HCT116 (cell line): Measurements from ENCODE around the gene CD93. TPM values are rescaled to one million over a fixed set of nuclear protein-coding genes. Genes with fewer than 3 reads are reported as not detected.

Experiments used
- ATAC-seq: fragments of 200-7000 bp; cut with Tn5 transposase; 2 replicates; pipeline ENCODE4 v1.9.1; 2020; ENCODE audit warnings: mild to moderate bottlenecking, moderate library complexity
- BruUV-seq: library from RNA; stranded (reverse); fragments of 400-500 nt; replicated peaks from 2 replicates; lab custom pipeline; 2021; lab: Mats Ljungman, UMichigan
- CTCF ChIA-PET: fragments of 300-600 bp; sonication (Branson Sonifier 250); formaldehyde crosslinking; loops from one replicate; lab custom pipeline; 2021; ENCODE audit warnings: antibody characterized with exemption; lab: Charles Lee
- POLR2A ChIA-PET: fragments of 300-600, 350-600 bp; sonication (Branson Sonifier 250); formaldehyde crosslinking; loops from one replicate; lab custom pipeline; 2021; ENCODE audit warnings: antibody characterized with exemption; lab: Charles Lee
- RAD21 ChIA-PET, 2 experiments: fragments of 300-600 bp; sonication (Branson Sonifier 250); formaldehyde crosslinking; loops; one replicate each; lab custom pipeline; 2023; ENCODE audit warnings: low total read pairs in 2 of 2; ENCODE audit not compliant: uncharacterized antibody in 2 of 2, unreplicated experiment in 2 of 2, low non-redundant PET in 1 of 2; lab: Charles Lee
- DNase-seq: peaks from one replicate; pipeline ENCODE4 v3.0.0-alpha.2; 2010; ENCODE audit warnings: low read depth, low spot score
- H2AFZ ChIP-seq: fragments of 200-600 bp; shearing (Covaris generic), sonication (generic); 2 replicates; pipeline ENCODE4 v1.6.1; 2017; ENCODE audit warnings: low read depth, mixed run types, mixed read lengths, antibody characterized with exemption, low read length; ENCODE audit not compliant: poor library complexity, severe bottlenecking
- H3K27ac ChIP-seq: 2 replicates; pipeline ENCODE4 v1.5.1; 2012; ENCODE audit warnings: low read depth, low read length
- H3K27me3 ChIP-seq: fragments of 200-600 bp; sonication (generic); 2 replicates; pipeline ENCODE4 v1.6.1; 2016; ENCODE audit warnings: mixed run types, low read length, mixed read lengths; ENCODE audit not compliant: insufficient read depth
- H3K36me3 ChIP-seq, 2 experiments: fragments of 200-500 bp in 1 of 2; fragments of 200-600 bp in 1 of 2; sonication (Bioruptor generic) in 1 of 2; sonication (generic) in 1 of 2; 2 replicates each; pipeline versions ENCODE4 v1.5.1 to v1.6.1; 2014 to 2016; ENCODE audit warnings: low read length in 2 of 2, inconsistent platforms in 1 of 2, mixed read lengths in 1 of 2, mixed run types in 1 of 2; ENCODE audit not compliant: insufficient read depth in 2 of 2, control insufficient read depth in 1 of 2
- H3K4me1 ChIP-seq, 2 experiments: fragments of 200-600 bp in 1 of 2; sonication (generic) in 1 of 2; 2 replicates each; pipeline versions ENCODE4 v1.5.1 to v1.6.1; 2012 to 2017; ENCODE audit warnings: low read length in 2 of 2, inconsistent platforms in 1 of 2, mild to moderate bottlenecking in 1 of 2, mixed read lengths in 1 of 2, mixed run types in 1 of 2, moderate library complexity in 1 of 2; ENCODE audit not compliant: insufficient read depth in 2 of 2, control insufficient read depth in 1 of 2
- H3K4me2 ChIP-seq: fragments of 200-600 bp; sonication (generic); 2 replicates; pipeline ENCODE4 v1.6.1; 2017; ENCODE audit warnings: mixed run types, low read length, mixed read lengths
- H3K4me3 ChIP-seq, 2 experiments: fragments of 200-600 bp in 1 of 2; sonication (generic) in 1 of 2; replicated peaks in 1 of 2; 2 replicates each; pipeline ENCODE4 v1.5.1; 2011 to 2016; ENCODE audit warnings: low read length in 2 of 2, control low read depth in 1 of 2, low read depth in 1 of 2, mild to moderate bottlenecking in 1 of 2, mixed read lengths in 1 of 2, mixed run types in 1 of 2
- H3K79me2 ChIP-seq: fragments of 200-600 bp; sonication (generic); 2 replicates; pipeline ENCODE4 v1.6.1; 2017; ENCODE audit warnings: mild to moderate bottlenecking, mixed run types, low read length, moderate library complexity, mixed read lengths; ENCODE audit not compliant: insufficient read depth
- H3K9ac ChIP-seq: fragments of 200-600 bp; sonication (generic); 2 replicates; pipeline ENCODE4 v1.6.1; 2016; ENCODE audit warnings: low read length, mixed read lengths
- H3K9me2 ChIP-seq: fragments of 200-600 bp; sonication (generic), shearing (Covaris generic); 2 replicates; pipeline ENCODE4 v1.6.1; 2017; ENCODE audit warnings: mixed run types, mild to moderate bottlenecking, moderate library complexity; ENCODE audit not compliant: insufficient read depth
- H3K9me3 ChIP-seq, 2 experiments: fragments of 200-500 bp in 1 of 2; fragments of 200-600 bp in 1 of 2; sonication (Bioruptor generic) in 1 of 2; sonication (generic) in 1 of 2; 2 replicates each; pipeline ENCODE4 v1.6.1; 2014 to 2017; ENCODE audit warnings: low read length in 2 of 2, mixed read lengths in 2 of 2, inconsistent platforms in 1 of 2, low read depth in 1 of 2, mild to moderate bottlenecking in 1 of 2, mixed run types in 1 of 2, moderate library complexity in 1 of 2; ENCODE audit not compliant: control insufficient read depth in 1 of 2, insufficient read depth in 1 of 2
- H4K20me1 ChIP-seq: fragments of 200-600 bp; sonication (generic), shearing (Covaris generic); 2 replicates; pipeline ENCODE4 v1.6.1; 2017; ENCODE audit warnings: mixed run types, mild to moderate bottlenecking, moderate library complexity; ENCODE audit not compliant: insufficient read depth
- CTCF ChIP-seq, 3 experiments: fragments of 200-600 bp in 1 of 3; sonication (generic) in 1 of 3; IDR thresholded peaks in 2 of 3; conservative IDR thresholded peaks in 1 of 3; 2 replicates each; pipeline ENCODE4 v1.5.1; 2012 to 2017; ENCODE audit warnings: low read depth in 2 of 3, low read length in 2 of 3, antibody characterized with exemption in 1 of 3, borderline replicate concordance in 1 of 3, control low read depth in 1 of 3, mild to moderate bottlenecking in 1 of 3, mixed read lengths in 1 of 3, mixed run types in 1 of 3, moderate library complexity in 1 of 3; ENCODE audit not compliant: insufficient read depth in 1 of 3
- EGR1 ChIP-seq: IDR thresholded peaks from 2 replicates; pipeline ENCODE4 v1.6.1; 2012; ENCODE audit warnings: low read depth
- FOSL1 ChIP-seq: IDR thresholded peaks from 2 replicates; pipeline ENCODE4 v1.6.1; 2012; ENCODE audit warnings: low read depth
- MAX ChIP-seq: IDR thresholded peaks from 2 replicates; pipeline ENCODE4 v1.6.1; 2012
- RAD21 ChIP-seq: IDR thresholded peaks from 2 replicates; pipeline ENCODE4 v1.6.1; 2012; ENCODE audit warnings: low read depth, mild to moderate bottlenecking
- SIN3A ChIP-seq: IDR thresholded peaks from 2 replicates; pipeline ENCODE4 v1.6.1; 2012; ENCODE audit warnings: low read depth
- TCF7L2 ChIP-seq: IDR thresholded peaks from 2 replicates; pipeline ENCODE4 v1.7.0; 2011; ENCODE audit warnings: borderline replicate concordance, inconsistent platforms; ENCODE audit not compliant: insufficient read depth, insufficient read length; ENCODE audit errors: extremely low read depth
- ZFX ChIP-seq: fragments of 450-650 bp; IDR thresholded peaks from 2 replicates; pipeline ENCODE4 v1.6.1; 2017
- intact Hi-C: fragments of 100-400 bp; cut with micrococcal nuclease; formaldehyde crosslinking; loops from 2 replicates; pipeline ENCODE4 v1.10.0; 2022
- total RNA-seq: library from RNA; stranded (reverse); gene quantifications from one replicate; pipeline ENCODE4 v1.2.1, GENCODE V29; 2021; ENCODE audit not compliant: unreplicated experiment

CD93 gene
- total RNA-seq, 1 experiment from 2014 or later = 0.07 TPM

- no peak for TF ChIP-seq CTCF (IDR thresholded peaks at IDR 0.05 in 2 of 3, conservative IDR thresholded peaks at IDR 0.05 in 1 of 3; ENCODE audit: borderline replicate concordance in 1 of 3, insufficient read depth in 1 of 3, low read depth in 2 of 3, low read length in 2 of 3)
- TF ChIP-seq MAX = no peak
- no peak for TF ChIP-seq RAD21
Observed at GRCh38 chr20:23078351-23079015, 7.6 kb downstream of the CD93 start (continued).

DNA sequence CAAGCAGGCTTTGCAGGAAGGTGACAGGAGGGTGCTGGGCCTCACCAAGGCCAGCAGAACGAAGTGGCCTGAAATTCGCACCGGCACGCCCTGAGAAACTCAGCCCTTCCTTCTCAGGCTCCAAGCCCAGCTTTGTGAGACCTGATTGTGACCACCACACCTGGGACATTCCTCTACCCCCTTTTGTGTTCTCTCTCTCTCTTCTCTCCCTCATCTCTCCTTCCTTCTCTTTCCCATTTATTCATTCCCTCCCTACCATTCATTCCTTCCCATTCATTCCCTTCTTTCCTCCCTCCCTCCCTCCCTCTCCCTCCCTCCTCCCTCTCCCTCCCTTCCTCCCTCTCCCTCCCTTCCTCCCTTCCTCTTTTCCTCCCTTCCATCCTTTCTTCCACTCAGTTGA lies 8.8 kb downstream of the CD93 start:
- no peaks in the 10 kb centered on the region for H4K20me1 ChIP-seq
- no peak for ATAC-seq
- RAD21 ChIA-PET = no interaction called here

More for the DNA sequence above, 8.8 kb downstream of the CD93 start:
- Histone ChIP-seq H3K9ac (no peak overlapping the region), H3K9me2 (no peaks in the 10 kb centered on the region), H3K27ac (no peak overlapping the region), H3K4me3 (no peak overlapping the region), H2AFZ (no peak overlapping the region), H3K79me2 (no peaks in the 10 kb centered on the region), H3K9me3 (no peaks in the 10 kb centered on the region), H3K4me1 (no peaks in the 10 kb centered on the region), H3K4me2 (no peak overlapping the region), H3K36me3 (no peaks in the 10 kb centered on the region; a peak in 1 of 4 replicates), H3K27me3 (peaks cover 13% of the 10 kb centered on the region)
- POLR2A ChIA-PET = no interaction called here
- no peak for TF ChIP-seq ZFX
- no peak for TF ChIP-seq FOSL1
- TF ChIP-seq TCF7L2 = no peak
- no peak for TF ChIP-seq EGR1
- no peak for TF ChIP-seq SIN3A
- no peak for TF ChIP-seq CTCF (IDR thresholded peaks at IDR 0.05 in 2 of 3, conservative IDR thresholded peaks at IDR 0.05 in 1 of 3; ENCODE audit: borderline replicate concordance in 1 of 3, insufficient read depth in 1 of 3, low read depth in 2 of 3, low read length in 2 of 3)
- CTCF ChIA-PET = no interaction called here
- BruUV-seq = no TSS peak
- DNase-seq = no peak
- intact Hi-C loops = no loop called here
